Left lung (tissue), 10 donors: ENCODE data around the gene DTNB. TPM values are rescaled to one million over a fixed set of nuclear protein-coding genes. Genes with fewer than 3 reads are reported as not detected.
"Not testable (repeated sequence)": the region's sequence is repeated elsewhere in the genome, so short reads cannot be mapped to it uniquely, and the experiment has no call there.

Source experiments
- ATAC-seq: fragments of 200-7000 bp; cut with Tn5 transposase; one replicate; pipeline ENCODE4 v1.9.1; 2020; ENCODE audit warnings: moderate library complexity
- DNase-seq, 4 donors: peaks; one replicate each; pipeline ENCODE4 v3.0.0-alpha.2; 2013 to 2020
- H3K27ac ChIP-seq, 2 donors: fragments of 200-600 bp; sonication (generic) in 1 of 2; one replicate each; pipeline versions ENCODE4 v1.5.0 to v1.8.0; 2020 to 2021
- H3K27me3 ChIP-seq, 2 donors: fragments of 200-600 bp; sonication (generic) in 1 of 2; one replicate each; pipeline versions ENCODE4 v1.5.0 to v1.8.0; 2020 to 2021
- H3K36me3 ChIP-seq, 2 donors: fragments of 200-600 bp; sonication (generic) in 1 of 2; one replicate each; pipeline versions ENCODE4 v1.5.0 to v1.8.0; 2020 to 2021
- H3K4me1 ChIP-seq, 2 donors: fragments of 200-600 bp; one replicate each; pipeline ENCODE4 v1.8.0; 2021
- H3K4me3 ChIP-seq, 2 donors: fragments of 200-600 bp; sonication (generic) in 1 of 2; one replicate each; pipeline versions ENCODE4 v1.5.0 to v1.8.0; 2020 to 2021; ENCODE audit warnings: mild to moderate bottlenecking in 1 of 2
- H3K9me3 ChIP-seq, 2 donors: fragments of 200-600 bp; sonication (generic) in 1 of 2; one replicate each; pipeline versions ENCODE4 v1.5.0 to v1.8.0; 2020 to 2021
- CTCF ChIP-seq, 2 donors: fragments of 200-600 bp; sonication (generic) in 1 of 2; IDR thresholded peaks; one replicate each; pipeline versions ENCODE4 v1.5.0 to v1.8.0; 2021; ENCODE audit warnings: antibody characterized with exemption in 2 of 2
- intact Hi-C, 2 donors: fragments of 100-400 bp; cut with DNase I; formaldehyde crosslinking; loops; one replicate each; pipeline versions ENCODE4 v1.11.2 to v1.14.2; 2022
- polyA plus RNA-seq, 6 donors: library from polyadenylated mRNA; unstranded; fragments of 120-200 nt; gene quantifications; one replicate each; pipeline ENCODE4 v1.2.1, GENCODE V29; 2013; ENCODE audit not compliant: insufficient read length in 6 of 6
- total RNA-seq, 2 donors: library from RNA; stranded (reverse); fragmentation: NEBNext Ultra II Directional; extraction: Animal tissue kit (Norgen Biotek cat#: 25700); gene quantifications; one replicate each; pipeline ENCODE4 v1.2.1, GENCODE V29; 2021
- donor health status: DM: no; HTN: yes; CAD: no.
- donor health status: DM: no; HTN: no; CAD: no.

DTNB gene
- total and polyA plus RNA-seq, 8 donors = 17.6 to 32.5 (median 29.5) TPM

- TF ChIP-seq CTCF (IDR thresholded peaks at IDR 0.05) = no peak
- Histone ChIP-seq H3K27ac (no peak overlapping the region), H3K4me3 (no peak overlapping the region), H3K36me3 (peaks cover 0 to 4% of the 10 kb centered on the region in 2 donors), H3K27me3 (no peaks in the 10 kb centered on the region), H3K9me3 (no peaks in the 10 kb centered on the region), H3K4me1 (no peaks in the 10 kb centered on the region)
- DNase-seq (no peak), ATAC-seq (no peak)
- intact Hi-C loops = no loop called here
Measured at GRCh38 chr2:25635797-25636196, 37.6 kb downstream of the DTNB start.

- H3K27me3 ChIP-seq, H3K36me3 ChIP-seq, intact Hi-C loops, ATAC-seq, H3K27ac ChIP-seq, H3K4me3 ChIP-seq, H3K9me3 ChIP-seq, DNase-seq, H3K4me1 ChIP-seq: not testable (repeated sequence)
Measured at GRCh38 chr2:25633801-25634200, 39.6 kb downstream of the DTNB start.

- DNase-seq (no peak), ATAC-seq (no peak)
- H3K27ac ChIP-seq = no peak overlapping the region
- TF ChIP-seq CTCF (IDR thresholded peaks at IDR 0.05) = no peak
- H3K9me3 ChIP-seq = no peaks in the 10 kb centered on the region
- H3K4me3 ChIP-seq = no peak overlapping the region
- H3K4me1 ChIP-seq = no peaks in the 10 kb centered on the region
- H3K27me3 ChIP-seq = no peaks in the 10 kb centered on the region
- peaks cover 0 to 6% of the 10 kb centered on the region in 2 donors for H3K36me3 ChIP-seq
- intact Hi-C loops = no loop called here
Measured at GRCh38 chr2:25632396-25632795, 41.0 kb downstream of the DTNB start.

- no peaks in the 10 kb centered on the region for H3K4me1 ChIP-seq
- H3K27me3 ChIP-seq = no peaks in the 10 kb centered on the region
- H3K27ac ChIP-seq = no peak overlapping the region
- intact Hi-C loops = no loop called here
- TF ChIP-seq CTCF (IDR thresholded peaks at IDR 0.05) = no peak
- H3K36me3 ChIP-seq = peaks cover 0 to 22% of the 10 kb centered on the region in 2 donors
- DNase-seq (no peak), ATAC-seq (no peak)
- no peak overlapping the region for H3K4me3 ChIP-seq
- H3K9me3 ChIP-seq = no peaks in the 10 kb centered on the region
Measured at GRCh38 chr2:25624635-25625034, 48.7 kb downstream of the DTNB start.

- Histone ChIP-seq H3K4me3 (no peak overlapping the region), H3K9me3 (no peaks in the 10 kb centered on the region), H3K27me3 (no peaks in the 10 kb centered on the region), H3K4me1 (peaks cover 0 to under 1% of the 10 kb centered on the region in 2 donors), H3K27ac (no peak overlapping the region), H3K36me3 (peaks cover 0 to 22% of the 10 kb centered on the region in 2 donors)
- TF ChIP-seq CTCF (IDR thresholded peaks at IDR 0.05) = no peak
- intact Hi-C loops = no loop called here
- DNase-seq = no peak
- no peak for ATAC-seq
Measured at GRCh38 chr2:25623361-25623760, 50.0 kb downstream of the DTNB start.

- ATAC-seq = no peak
- Histone ChIP-seq H3K4me1 (peaks cover 0 to 8% of the 10 kb centered on the region in 2 donors), H3K27ac (no peak overlapping the region), H3K4me3 (no peak overlapping the region), H3K27me3 (no peaks in the 10 kb centered on the region), H3K9me3 (no peaks in the 10 kb centered on the region), H3K36me3 (peaks cover 0 to 7% of the 10 kb centered on the region in 2 donors)
- no peak for TF ChIP-seq CTCF (IDR thresholded peaks at IDR 0.05)
- no peak for DNase-seq
- intact Hi-C loops = no loop called here
Measured at GRCh38 chr2:25620711-25621110, 52.7 kb downstream of the DTNB start.
